Progenitor cell of endocrine pancreas (in vitro differentiated cells): Measurements from ENCODE around the gene GLDC. TPM values are rescaled to one million over a fixed set of nuclear protein-coding genes. Genes with fewer than 3 reads are reported as not detected.

Source experiments
- DNase-seq: peaks from one replicate; pipeline ENCODE4 v3.0.0; 2021; ENCODE audit warnings: low spot score; ENCODE audit not compliant: unreplicated experiment
- H3K27ac Mint-ChIP-seq: 2 replicates; pipeline ENCODE4 v1.8.0; 2021; ENCODE audit warnings: mild to moderate bottlenecking, moderate library complexity, mixed read lengths
- H3K27me3 Mint-ChIP-seq: 2 replicates; pipeline ENCODE4 v1.8.0; 2021; ENCODE audit warnings: mixed read lengths
- H3K36me3 Mint-ChIP-seq: 2 replicates; pipeline ENCODE4 v1.8.0; 2022; ENCODE audit warnings: mixed read lengths; ENCODE audit not compliant: insufficient read depth
- H3K4me1 Mint-ChIP-seq: 2 replicates; pipeline ENCODE4 v1.8.0; 2021; ENCODE audit warnings: low read depth, mixed read lengths
- H3K4me3 Mint-ChIP-seq: 2 replicates; pipeline ENCODE4 v1.8.0; 2021; ENCODE audit warnings: low read depth, mild to moderate bottlenecking, moderate library complexity, mixed read lengths
- H3K9me3 Mint-ChIP-seq: 2 replicates; pipeline ENCODE4 v1.8.0; 2021; ENCODE audit warnings: low read depth, mixed read lengths
- CTCF ChIP-seq: fragments of 200-600 bp; sonication (generic); IDR thresholded peaks from one replicate; pipeline ENCODE4 v1.5.0; 2021; ENCODE audit warnings: antibody characterized with exemption, mild to moderate bottlenecking; ENCODE audit not compliant: unreplicated experiment
- total RNA-seq: library from RNA; stranded (reverse); gene quantifications from 2 replicates; pipeline ENCODE4 v1.2.1, GENCODE V29; 2021

GLDC gene
- total RNA-seq, 1 donor from 2014 or later, result 11.3 TPM

GRCh38 chr9:6506571-6506970 is 139.0 kb downstream of the GLDC start:
- Mint-ChIP-seq H3K36me3 (peaks cover 29% of the 10 kb centered on the region), H3K4me3 (no peak overlapping the region), H3K4me1 (no peaks in the 10 kb centered on the region)

GRCh38 chr9:6502399-6502798 is 143.1 kb downstream of the GLDC start:
- Mint-ChIP-seq H3K9me3 (no peaks in the 10 kb centered on the region), H3K4me3 (no peak overlapping the region), H3K27ac (no peak overlapping the region), H3K36me3 (peaks cover 24% of the 10 kb centered on the region), H3K27me3 (no peaks in the 10 kb centered on the region), H3K4me1 (no peaks in the 10 kb centered on the region)
- TF ChIP-seq CTCF, result no peak
- no peak for DNase-seq

More at GRCh38 chr9:6506571-6506970, 139.0 kb downstream of the GLDC start:
- Mint-ChIP-seq H3K27me3 (no peaks in the 10 kb centered on the region), H3K27ac (no peak overlapping the region), H3K9me3 (no peaks in the 10 kb centered on the region)
- no peak for TF ChIP-seq CTCF
- DNase-seq, result no peak

- Mint-ChIP-seq H3K4me1 (no peaks in the 10 kb centered on the region), H3K27me3 (no peaks in the 10 kb centered on the region), H3K36me3 (peaks cover 23% of the 10 kb centered on the region), H3K27ac (peak overlapping the region; percentile 56), H3K9me3 (no peaks in the 10 kb centered on the region), H3K4me3 (no peak overlapping the region)
- no peak for TF ChIP-seq CTCF
- DNase-seq, result no peak
Measured at GRCh38 chr9:6501526-6502210, 143.9 kb downstream of the GLDC start.

- Mint-ChIP-seq H3K27ac (no peak overlapping the region), H3K27me3 (no peaks in the 10 kb centered on the region), H3K4me3 (no peak overlapping the region), H3K36me3 (peaks cover 14% of the 10 kb centered on the region), H3K4me1 (peaks cover 6% of the 10 kb centered on the region), H3K9me3 (no peaks in the 10 kb centered on the region)
- no peak for TF ChIP-seq CTCF
- DNase-seq, result no peak
Measured at GRCh38 chr9:6498982-6499381, 146.5 kb downstream of the GLDC start.

- Mint-ChIP-seq H3K4me1 (peaks cover 10% of the 10 kb centered on the region), H3K27ac (peak overlapping the region; percentile 76), H3K9me3 (no peaks in the 10 kb centered on the region), H3K27me3 (no peaks in the 10 kb centered on the region), H3K36me3 (peaks cover 10% of the 10 kb centered on the region), H3K4me3 (no peak overlapping the region)
- DNase-seq, result no peak
- no peak for TF ChIP-seq CTCF
Measured at GRCh38 chr9:6495466-6495865, 150.1 kb downstream of the GLDC start.
